GM12892 (cell line): Measurements from ENCODE around the gene PPM1B. TPM values are rescaled to one million over a fixed set of nuclear protein-coding genes. Genes with fewer than 3 reads are reported as not detected.
"Not testable (repeated sequence)": the region's sequence is repeated elsewhere in the genome, so short reads cannot be mapped to it uniquely, and the experiment has no call there.

Source experiments
- DNase-seq: peaks from one replicate; pipeline ENCODE4 v3.0.0; 2011; ENCODE audit not compliant: insufficient read length
- FAIRE-seq: peaks from 2 replicates; lab custom pipeline; 2011; peaks lifted over from hg19 to GRCh38; lab: Jason Lieb, UNC
- POLR2A ChIP-seq: IDR thresholded peaks from 2 replicates; pipeline ENCODE4 v1.6.1; 2011; ENCODE audit warnings: low read depth, low read length, control low read depth
- POLR2AphosphoS5 ChIP-seq: IDR thresholded peaks from 2 replicates; pipeline ENCODE4 v1.6.1; 2011; ENCODE audit warnings: low read depth, low read length, control low read depth
- TAF1 ChIP-seq: IDR thresholded peaks from 2 replicates; pipeline ENCODE4 v1.6.1; 2011; ENCODE audit warnings: low read depth, mild to moderate bottlenecking, control low read depth, low read length, borderline replicate concordance
- polyA plus RNA-seq: library from polyadenylated mRNA; unstranded; fragments of >200 nt; gene quantifications from one replicate; pipeline ENCODE4 v1.2.1, GENCODE V29; 2012; ENCODE audit warnings: missing spikeins, inconsistent platforms; ENCODE audit not compliant: missing spikeins

PPM1B gene
- 28.0 TPM for polyA plus RNA-seq

DNA sequence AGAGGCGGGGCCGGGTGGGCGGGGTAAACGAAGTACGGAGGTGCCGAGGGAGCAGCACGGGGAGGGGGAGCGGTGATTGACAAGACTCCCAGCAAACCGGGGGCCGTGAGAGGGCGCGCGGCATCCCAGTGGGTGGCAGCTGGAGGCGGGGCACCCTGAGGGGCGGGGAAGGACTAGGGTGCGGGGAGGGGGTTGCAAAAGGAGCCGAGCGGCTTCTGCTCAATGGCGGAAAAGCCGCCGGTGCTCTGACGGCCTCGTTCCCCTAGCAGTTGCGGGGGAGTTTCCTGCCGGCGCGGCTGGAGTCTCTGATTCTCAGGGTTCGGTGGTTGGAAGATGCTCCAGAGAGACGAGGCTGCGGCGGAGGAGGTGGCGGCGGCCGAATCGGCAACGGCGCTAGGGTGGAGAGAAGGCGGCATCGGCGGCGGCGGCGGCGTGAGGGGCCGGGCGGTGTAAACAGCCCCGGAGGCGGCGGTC is at the start of gene PPM1B:
Gene PPM1B (plus strand): TSS at position 195 of the 474 bp plus-strand sequence. CDS start 32,325 bp downstream, outside the sequence.
- peak; percentile 78; the same call in 1 of the 2 replicates for TF ChIP-seq POLR2AphosphoS5
- peak; percentile 93 for TF ChIP-seq POLR2A
- peak; percentile 87; the same call in 1 of the 2 replicates for TF ChIP-seq TAF1
- peak; percentile 89 for DNase-seq
- peak; percentile 98 for FAIRE-seq

DNA sequence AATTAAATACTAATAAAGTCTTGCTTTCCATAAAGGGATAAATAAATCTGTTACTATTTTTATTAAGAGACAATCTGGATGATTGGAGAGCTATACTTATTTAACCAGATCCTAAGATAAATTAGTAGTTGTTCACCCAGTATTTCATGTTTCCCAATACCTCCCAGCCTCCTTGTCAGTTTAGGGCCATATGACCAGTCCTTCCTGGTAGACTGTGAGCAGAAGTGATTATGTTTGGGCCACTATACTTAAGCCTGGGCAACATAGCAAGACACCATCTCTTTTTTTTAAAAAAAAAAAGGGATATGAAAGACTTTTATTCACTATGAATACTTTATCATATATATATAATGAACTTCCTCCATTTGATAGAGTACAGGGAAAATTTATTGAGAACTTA is 48.8 kb upstream of the PPM1B start:
- no peak for FAIRE-seq
- TF ChIP-seq POLR2A = no peak
- no peak for TF ChIP-seq POLR2AphosphoS5
- TF ChIP-seq TAF1 = no peak
- DNase-seq = no peak

DNA sequence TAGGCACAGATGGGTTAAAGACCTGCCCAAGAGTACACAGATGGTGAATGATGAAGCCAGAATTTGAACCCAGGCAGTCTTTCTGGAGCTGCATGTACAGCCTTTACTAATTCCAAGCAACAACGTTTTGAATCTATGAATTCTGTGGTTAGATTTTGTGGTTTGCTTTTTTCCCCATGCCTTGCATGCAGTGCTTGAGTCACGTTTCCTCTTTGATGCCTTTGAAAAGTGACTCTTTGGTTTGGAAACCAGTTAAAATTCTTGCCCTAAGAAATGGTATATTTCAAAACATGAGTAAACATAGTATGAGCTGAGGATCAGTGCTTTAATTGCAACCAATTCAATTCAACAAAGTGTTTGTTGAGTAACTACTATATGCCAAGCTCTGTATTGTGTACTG is 48.2 kb upstream of the PPM1B start:
- TF ChIP-seq POLR2A (no peak), TAF1 (no peak), POLR2AphosphoS5 (no peak)
- no peak for DNase-seq
- FAIRE-seq = no peak

DNA sequence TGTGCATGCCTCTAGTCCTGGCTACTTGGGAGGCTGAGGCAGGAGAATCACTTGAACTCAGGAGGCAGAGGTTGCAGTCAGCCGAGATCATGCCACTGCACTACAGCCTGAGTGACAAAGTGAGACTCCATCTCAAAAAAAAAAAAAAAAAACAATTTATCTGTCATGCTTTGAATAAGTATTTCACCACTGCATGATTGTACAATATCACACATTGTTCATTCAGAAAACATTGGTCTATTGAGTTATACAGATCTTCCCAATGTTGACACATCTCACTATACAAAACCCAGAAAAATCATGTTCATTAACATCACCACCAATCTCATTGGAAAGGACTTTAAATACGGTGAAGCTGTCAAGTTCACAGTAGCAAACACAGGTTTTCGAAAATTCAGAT is 46.8 kb upstream of the PPM1B start:
- no peak for TF ChIP-seq TAF1
- TF ChIP-seq POLR2A = no peak
- no peak for TF ChIP-seq POLR2AphosphoS5
- DNase-seq (no peak), FAIRE-seq (no peak)

DNA sequence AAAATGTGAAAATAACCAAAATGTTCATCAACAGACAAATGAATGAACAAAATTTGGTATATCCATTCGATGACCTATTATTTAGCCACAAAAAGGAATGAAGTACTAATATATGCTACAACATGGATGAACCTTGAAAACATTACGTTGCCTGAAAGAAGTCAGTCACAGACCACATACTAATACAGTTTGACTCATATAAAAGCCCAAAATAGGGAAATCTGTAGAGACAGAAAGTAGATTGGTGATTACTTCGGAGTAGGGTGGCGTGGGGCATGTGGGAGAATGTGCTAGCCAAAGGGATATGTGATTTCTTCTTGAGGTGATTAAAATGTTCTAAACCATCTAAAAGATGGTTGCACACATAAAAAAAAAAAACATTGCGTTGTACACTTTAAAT is 44.2 kb upstream of the PPM1B start:
- no peak for TF ChIP-seq POLR2AphosphoS5
- TF ChIP-seq POLR2A = no peak
- no peak for TF ChIP-seq TAF1
- no peak for DNase-seq
- FAIRE-seq = no peak

DNA sequence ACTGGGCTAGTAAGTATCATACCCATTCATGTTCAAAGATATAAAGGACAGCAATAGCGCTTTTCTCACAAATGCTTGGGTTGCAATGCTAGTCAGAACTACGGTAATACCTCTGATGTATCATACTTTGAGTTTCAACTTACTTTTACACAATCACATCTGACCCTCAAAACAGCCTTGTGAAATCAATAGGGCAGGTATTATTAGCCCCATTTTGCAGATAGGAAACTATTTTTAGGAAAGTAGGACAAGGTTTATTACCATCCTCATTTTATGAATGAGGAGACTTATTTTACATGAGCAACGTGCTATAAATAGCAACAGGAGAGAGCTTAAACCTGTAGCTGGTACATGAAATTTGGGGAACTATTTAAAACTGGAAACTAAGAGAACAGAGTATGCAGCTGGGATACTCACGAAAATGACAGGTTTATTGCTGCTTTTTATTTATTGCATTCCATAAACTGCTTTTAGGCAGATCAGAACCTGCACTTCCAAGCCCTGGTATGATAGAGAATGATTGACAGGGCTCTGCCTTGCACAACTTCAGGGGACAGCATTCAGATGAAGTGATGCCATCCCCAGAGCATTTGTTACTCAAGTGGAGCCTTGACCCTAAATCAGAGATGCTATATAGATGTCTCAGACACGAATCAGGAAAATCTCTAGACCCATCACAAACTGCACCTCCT is 42.4 kb upstream of the PPM1B start:
- DNase-seq (no peak), FAIRE-seq (no peak)
- no peak for TF ChIP-seq POLR2AphosphoS5
- TF ChIP-seq POLR2A = no peak
- no peak for TF ChIP-seq TAF1

DNA sequence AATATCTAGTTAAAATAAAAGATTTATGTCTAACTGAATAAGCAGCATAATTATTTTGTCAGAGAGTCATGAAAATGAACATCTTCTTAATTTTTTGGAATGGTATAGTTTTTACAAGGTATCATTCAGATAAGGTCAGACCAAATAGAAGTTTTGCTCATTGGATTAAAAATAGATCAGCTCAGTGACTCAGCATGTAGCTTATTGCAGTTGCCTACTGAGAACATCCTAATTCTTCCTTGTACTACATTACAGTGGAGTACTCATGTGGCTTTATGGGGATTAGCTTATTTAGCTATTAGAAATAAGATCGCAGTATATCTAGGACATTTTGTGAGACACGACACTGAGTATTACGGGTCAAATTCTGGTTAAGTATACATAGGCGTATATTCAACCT is 38.2 kb upstream of the PPM1B start:
- no peak for DNase-seq
- no peak for TF ChIP-seq POLR2A
- TF ChIP-seq POLR2AphosphoS5 = no peak
- TF ChIP-seq TAF1 = no peak
- FAIRE-seq = no peak

DNA sequence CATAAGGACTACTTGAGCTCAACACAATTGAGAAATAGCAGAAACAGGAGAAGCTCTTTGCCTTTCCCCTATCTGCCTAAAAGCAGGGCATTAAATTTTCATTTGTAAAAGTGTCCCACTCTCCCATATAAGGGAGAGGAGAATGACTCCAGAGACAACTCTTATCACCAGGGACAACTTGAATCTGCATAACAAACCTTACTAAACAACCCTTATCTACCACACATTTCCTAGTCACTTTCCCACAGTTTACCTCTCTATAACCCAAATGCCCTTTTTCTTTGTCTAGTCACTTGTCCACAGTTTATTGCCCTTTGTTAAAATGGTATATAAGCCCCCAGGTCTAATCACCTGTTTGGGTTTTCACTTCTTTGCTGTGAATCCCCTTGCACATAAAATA is 37.5 kb upstream of the PPM1B start:
- TF ChIP-seq POLR2A (no peak), POLR2AphosphoS5 (no peak), TAF1 (no peak)

DNA sequence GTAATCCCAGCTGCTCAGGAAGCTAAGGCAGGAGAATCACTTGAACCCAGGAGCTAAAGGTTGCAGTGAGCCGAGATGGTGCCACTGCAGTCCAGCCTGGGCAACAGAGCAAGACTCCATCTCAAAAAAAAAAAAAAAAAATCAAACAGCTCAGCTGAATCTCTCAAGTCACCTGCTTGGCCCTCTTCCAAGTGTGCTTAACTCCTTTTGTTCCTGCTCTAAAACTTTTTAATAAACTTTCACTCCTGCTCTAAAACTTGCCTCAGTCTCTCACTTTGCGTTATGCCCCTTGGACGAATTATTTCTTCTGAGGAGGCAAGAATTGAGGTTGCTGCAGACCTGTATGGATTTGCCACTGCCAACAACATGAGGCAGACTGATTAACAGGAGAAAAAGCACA is 35.1 kb upstream of the PPM1B start:
- not testable (repeated sequence) for FAIRE-seq, DNase-seq

More for the DNA sequence above, 37.5 kb upstream of the PPM1B start:
- no peak for DNase-seq
- no peak for FAIRE-seq

DNA sequence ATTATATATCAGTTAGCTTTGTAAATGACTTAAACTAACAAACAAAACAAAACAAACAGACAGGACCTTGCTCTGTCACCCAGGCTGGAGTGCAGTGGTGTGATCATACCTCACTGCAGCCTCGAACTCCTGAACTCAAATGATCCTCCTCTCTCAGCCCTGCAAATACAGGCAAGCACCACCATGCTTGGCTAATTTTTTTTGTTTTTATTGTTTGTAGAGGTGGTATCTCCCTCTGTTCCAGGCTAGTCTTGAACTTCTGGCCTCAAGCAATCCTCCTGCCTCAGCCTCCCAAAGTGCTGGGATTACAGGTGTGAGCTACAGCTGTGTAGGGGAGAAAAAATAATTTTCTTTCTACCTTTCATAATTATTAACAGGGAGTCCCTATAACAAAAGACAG is 33.8 kb upstream of the PPM1B start:
- no peak for TF ChIP-seq POLR2A
- no peak for TF ChIP-seq TAF1

DNA sequence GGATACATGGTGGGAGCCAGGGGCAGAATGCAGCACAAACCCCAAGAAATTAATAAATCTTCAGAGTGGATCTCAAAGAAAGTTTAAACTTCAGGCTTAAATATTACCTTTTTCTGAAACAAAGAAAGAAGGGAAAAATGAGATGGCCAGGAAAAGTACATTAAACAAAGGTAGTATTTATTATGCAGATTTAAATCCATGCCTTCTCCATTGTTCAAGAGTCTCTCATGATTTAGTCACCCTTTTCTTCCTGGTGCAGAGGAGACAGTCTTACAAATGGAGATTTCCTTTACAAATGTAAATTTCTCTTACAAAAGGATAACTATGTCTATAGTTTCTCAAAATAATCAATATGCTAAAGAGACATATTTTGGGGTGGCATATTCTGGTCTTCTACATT is 33.4 kb upstream of the PPM1B start:
- no peak for TF ChIP-seq TAF1
- TF ChIP-seq POLR2A = no peak
- no peak for TF ChIP-seq POLR2AphosphoS5
- FAIRE-seq = no peak
- no peak for DNase-seq

More for the DNA sequence above, 33.8 kb upstream of the PPM1B start:
- DNase-seq (no peak), FAIRE-seq (no peak)

DNA sequence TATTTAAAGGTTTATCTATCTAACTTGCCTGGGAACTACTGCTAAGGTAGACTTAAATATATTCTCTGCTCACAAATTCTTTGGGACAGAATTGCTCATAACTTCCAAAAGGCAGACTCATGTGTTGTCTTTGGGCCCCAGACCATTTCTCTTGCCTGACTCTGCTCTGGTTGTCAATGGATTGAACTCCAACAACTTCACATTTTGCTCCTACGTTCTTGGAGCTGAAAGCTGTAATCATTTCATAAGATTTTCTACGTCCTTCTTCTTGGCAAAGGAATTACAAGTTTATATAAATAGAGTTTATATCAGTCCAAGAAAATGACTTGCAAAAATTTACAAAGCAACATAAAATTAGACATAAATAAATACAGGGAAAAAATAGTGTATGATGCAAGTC is 32.9 kb upstream of the PPM1B start:
- no peak for TF ChIP-seq POLR2A
- TF ChIP-seq TAF1 = no peak
- TF ChIP-seq POLR2AphosphoS5 = no peak
- FAIRE-seq (no peak), DNase-seq (no peak)
